ENCODE measurements around the gene C2orf69.
A peak's percentile ranks its signal among the peaks of the same experiment; 100 is the strongest.

The C2orf69 gene

DNA sequence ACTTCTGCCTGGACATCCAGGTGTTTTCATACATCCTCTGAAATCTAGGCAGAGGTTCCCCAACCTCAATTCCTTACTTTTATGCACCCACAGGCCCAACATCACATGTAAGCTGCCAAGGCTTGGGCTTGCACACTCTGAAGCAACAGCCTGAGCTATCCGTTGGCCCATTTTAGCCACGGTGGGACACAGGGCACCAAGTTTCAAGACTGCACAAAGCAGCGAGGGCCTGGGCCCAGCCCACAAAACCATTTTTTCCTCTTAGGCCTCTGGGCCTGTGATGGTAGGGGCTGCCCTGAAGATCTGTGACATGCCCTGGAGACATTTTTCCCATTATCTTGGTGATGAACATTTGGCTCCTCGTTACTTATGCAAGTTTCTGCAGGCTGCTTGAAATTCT, 5.9 kb downstream of the C2orf69 start:
- no peak for DNase-seq

DNA sequence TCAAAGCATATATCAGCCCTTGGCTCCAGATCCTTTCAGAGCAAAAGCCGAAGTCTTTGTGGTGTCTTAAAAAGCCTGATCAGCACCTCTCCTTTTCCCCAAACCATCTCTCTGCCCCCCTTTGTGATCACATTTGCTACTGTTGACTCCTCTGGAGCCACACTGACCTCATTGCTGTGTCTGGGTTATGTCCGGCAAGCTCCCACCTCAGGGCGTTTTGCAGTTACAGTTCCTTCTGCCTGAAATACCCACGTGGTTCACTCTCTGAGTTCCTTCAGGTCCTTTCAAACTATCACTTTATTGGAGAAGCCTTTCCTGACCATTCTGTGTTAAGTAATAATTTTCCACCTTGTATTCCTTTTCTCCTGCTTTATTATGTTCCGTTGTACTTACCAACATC, 11.8 kb downstream of the C2orf69 start:
- DNase-seq = no peak

DNA sequence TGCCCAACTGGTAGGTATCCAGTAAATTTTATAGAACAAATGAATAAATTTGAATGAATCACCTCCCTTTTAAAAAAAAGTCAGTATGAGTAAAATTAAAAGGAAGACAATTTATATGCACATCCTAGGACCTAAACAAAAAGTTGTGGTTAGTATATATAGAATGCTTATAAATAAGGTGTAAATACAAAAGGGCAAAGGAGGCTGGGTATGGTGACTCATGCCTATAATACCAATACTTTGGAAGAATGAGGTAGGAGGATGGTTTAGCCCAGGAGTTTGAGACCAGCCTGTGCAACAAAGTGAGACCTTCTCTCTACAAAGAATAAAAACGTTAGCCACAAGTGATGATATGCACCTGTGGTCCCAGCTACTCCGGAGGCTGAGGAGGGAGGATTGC, 12.8 kb downstream of the C2orf69 start:
- DNase-seq = no peak

- DNase-seq = no peak
Observed at GRCh38 chr2:199926806-199927205, 15.7 kb downstream of the C2orf69 start.

- DNase-seq = no peak
Observed at GRCh38 chr2:199928226-199928625, 17.1 kb downstream of the C2orf69 start.

GRCh38 chr2:199928626-199929025, 17.5 kb downstream of the C2orf69 start:
- DNase-seq = no peak

DNA sequence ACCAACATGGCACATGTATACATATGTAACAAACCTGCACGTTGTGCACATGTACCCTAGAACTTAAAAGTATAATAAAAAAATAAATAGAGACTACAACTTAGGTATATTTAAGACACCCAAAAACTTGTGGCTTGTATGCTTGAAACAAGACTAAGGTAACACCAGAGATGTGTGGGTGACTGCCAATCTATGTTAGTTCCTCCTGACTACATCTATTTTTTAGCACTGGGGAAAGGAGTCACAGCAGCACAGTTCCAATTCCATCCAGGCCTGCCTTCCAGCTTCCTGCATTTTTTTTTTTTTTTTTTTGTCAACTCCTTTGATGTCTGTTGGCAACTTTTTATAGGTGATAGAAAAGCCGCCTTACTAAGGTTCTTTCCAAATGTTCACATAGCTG, 18.2 kb downstream of the C2orf69 start:
- no peak for DNase-seq

GRCh38 chr2:199932312-199932855, 21.3 kb downstream of the C2orf69 start:
- DNase-seq = no peak

DNA sequence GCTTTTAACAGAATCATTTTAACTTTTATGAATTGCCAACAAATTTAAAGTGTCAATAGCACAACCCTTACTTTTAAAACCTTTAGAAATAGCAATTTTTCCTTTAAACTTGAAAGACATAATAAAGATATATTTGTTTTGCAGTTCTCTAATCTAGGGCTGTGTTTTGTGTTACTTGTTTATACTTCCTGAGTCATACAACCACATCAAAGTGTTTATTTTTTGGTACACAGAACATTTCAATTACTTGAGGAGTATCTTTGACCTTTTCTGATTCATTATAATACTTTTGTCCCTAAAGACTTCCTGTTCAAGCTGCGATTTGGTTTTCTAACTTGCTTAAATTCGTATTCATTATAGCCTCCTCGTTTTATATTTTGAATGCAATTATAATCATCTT, 22.4 kb downstream of the C2orf69 start:
- DNase-seq = no peak

DNA sequence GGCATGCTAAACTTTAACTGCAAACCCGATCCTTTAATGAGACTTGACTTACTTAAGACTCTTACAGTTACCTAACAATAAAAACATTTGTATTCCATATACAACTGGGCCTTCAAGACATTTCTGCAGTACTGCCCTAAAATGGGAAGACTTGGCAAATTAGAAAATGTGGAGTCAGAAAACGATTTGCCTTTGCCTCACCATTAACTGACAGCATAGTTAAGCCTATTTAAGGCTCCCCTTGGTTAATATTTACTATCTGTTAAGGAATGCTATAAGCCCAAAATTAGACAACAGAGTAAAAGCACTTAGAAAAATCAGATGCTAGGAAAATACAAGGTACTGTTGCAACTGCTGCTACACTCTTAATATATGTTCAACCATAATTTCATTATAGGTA, 25.5 kb downstream of the C2orf69 start:
- no peak for DNase-seq

DNA sequence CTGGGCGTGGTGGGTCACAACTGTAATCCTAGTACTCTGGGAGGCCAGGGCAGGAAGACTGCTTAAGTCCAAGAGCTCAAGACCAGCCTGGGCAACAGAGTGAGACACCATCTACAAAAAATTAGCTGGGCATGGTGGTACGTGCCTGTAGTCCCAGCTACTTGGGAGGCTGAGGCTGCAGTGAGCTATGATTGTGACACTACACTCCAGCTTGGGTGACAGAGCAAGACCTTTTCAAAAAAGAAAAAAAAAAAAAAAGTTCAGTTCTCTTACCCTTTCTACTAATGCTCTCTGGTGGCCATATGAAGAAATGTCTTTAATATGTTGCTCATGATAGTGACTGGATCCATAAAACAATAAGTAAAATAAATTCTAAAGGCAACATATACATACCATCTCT, 29.3 kb downstream of the C2orf69 start:
- DNase-seq = no peak

- DNase-seq = no peak
Observed at GRCh38 chr2:199943373-199943772, 32.3 kb downstream of the C2orf69 start.

DNA sequence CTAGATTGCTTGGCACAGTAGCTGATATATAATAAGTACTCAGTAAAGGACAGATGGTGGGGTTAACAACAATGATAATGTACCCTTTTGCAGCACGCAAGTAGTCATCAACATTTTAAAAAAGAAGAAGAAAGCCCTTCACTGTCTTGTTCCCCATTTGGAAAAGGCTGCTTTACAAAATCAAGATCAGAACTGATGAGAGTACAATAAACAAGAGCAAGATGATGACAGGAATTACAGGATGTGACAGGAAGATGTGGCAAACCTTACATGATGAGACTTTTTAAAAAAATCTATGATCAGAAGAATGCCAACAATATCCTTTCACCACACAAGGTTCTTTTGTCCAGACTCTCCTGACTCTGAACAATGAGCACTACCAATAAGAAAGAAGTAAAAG, 35.1 kb downstream of the C2orf69 start:
- DNase-seq = no peak

DNA sequence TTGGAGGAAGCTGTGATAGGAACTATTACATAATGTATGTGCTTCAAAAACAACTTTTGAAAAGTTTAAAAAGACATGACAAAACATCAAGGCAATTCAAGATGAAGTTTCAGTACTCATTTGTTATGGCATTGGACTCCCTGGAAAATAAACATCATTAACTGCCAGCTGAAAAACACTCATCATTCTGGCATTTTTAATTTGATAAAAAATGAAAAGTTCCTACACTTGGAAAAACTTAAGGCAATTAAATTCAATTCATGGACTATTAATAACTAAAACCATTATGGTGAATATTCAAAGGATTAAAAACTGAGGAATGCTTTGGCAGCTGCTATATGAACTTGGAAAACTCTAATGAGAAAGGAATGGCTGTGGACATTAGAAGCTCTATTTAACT, 35.7 kb downstream of the C2orf69 start:
- DNase-seq = no peak

GRCh38 chr2:199950396-199950795, 39.3 kb downstream of the C2orf69 start:
- DNase-seq = no peak

DNA sequence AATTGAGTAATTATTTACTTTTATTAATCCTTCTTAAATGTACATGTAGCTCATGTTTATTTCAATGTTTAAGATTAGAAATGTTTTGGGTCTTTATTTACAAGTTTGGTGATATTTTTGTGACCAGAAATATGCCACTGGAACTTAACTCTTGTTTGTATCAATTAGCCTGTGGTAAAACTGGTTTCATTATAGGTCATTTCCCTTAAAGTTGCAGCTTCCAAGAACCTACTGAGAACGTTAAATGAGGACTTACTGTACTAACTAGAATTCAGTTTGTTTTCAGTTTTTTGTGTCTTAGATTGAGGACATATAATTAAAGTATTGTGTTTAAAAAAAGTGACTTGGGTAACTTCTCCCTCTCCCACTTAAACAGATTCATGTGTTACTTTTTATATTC, 39.9 kb downstream of the C2orf69 start:
- DNase-seq = no peak

- DNase-seq = no peak
Observed at GRCh38 chr2:199955007-199955338, 43.9 kb downstream of the C2orf69 start.

GRCh38 chr2:199955339-199956061, 44.4 kb downstream of the C2orf69 start, which contains the start of the genes MAIP1 and TYW5:
MAIP1 (plus strand) TSS chr2:199955582; CDS start chr2:199955799, 217 bp downstream.
TYW5 (minus strand) TSS chr2:199955491; CDS start chr2:199955470, 21 bp downstream.
- peak; percentile 69 to 72 for DNase-seq

DNA sequence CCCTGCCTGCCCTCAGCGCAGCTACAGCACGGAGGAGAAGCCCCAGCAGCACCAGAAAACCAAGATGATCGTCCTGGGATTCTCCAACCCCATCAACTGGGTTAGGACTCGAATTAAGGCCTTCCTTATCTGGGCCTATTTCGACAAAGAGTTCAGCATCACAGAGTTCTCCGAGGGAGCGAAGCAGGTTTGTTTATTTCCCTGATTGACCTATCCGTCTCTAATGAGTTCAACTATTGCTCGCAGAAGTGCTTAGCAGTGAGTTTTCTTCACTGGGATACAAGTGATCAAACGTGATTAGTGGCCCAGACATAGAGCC, 44.9 kb downstream of the C2orf69 start:
- DNase-seq = no peak

GRCh38 chr2:199958014-199958413, 46.9 kb downstream of the C2orf69 start:
- DNase-seq = no peak

GRCh38 chr2:199962203-199962602, 51.1 kb downstream of the C2orf69 start:
- DNase-seq = no peak

DNA sequence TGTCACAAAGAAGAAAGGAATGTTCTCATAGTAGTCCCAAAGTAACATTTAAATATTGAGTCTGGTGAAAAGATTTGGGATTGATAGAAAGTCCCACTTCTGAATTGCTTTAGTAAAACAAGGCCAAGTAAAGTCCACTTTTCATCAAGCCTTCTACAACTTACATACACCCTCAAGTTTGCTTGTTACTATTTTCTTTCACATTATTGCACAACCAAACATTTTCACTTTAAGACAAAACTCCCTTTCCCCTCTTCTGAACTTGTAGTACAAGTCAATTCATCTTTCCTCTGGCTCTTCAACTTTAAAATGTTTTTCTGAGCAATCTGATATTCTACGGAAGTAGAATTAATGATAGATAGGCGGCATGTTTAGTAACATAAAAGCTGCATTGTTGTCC, 55.3 kb downstream of the C2orf69 start:
- no peak for DNase-seq

- DNase-seq = no peak
Observed at GRCh38 chr2:199966976-199967375, 55.9 kb downstream of the C2orf69 start.

DNA sequence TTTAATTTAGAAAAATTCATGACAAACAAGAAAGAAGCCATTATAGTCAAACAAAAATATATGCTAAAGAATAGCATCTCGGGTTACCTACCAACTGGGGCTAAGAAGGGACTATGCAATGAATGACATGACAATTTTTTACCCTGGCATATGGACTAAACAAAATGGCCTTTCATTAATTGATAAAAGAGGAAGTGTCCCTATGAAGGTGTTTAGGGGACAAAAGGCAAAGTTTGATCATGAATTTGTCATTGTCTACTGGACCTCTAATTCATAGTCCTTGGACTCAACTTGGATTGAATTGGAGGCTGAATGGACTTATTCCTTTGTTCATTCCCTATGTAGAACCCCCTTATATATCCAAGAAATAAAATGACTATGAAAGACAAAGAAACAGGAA, 57.0 kb downstream of the C2orf69 start:
- no peak for DNase-seq

- DNase-seq = no peak
Observed at GRCh38 chr2:199972088-199972626, 61.1 kb downstream of the C2orf69 start.
